SK-N-MC (cell line): ENCODE measurements around the gene KCNQ4.

Experiments used
- DNase-seq: peaks from one replicate; pipeline ENCODE4 v3.0.0-alpha.2; 2011; ENCODE audit warnings: low read depth, low spot score
- H3K27ac ChIP-seq: fragments of 200-600 bp; sonication (generic); 2 replicates; pipeline ENCODE4 v1.5.1; 2016; ENCODE audit warnings: mixed run types
- H3K36me3 ChIP-seq: fragments of 200-600 bp; sonication (generic); 2 replicates; pipeline ENCODE4 v1.6.1; 2017; ENCODE audit warnings: antibody characterized with exemption, low read length, mixed read lengths; ENCODE audit not compliant: insufficient read depth
- H3K4me3 ChIP-seq: fragments of 200-600 bp; sonication (generic); 2 replicates; pipeline ENCODE4 v1.5.1; 2016
- H3K9ac ChIP-seq: fragments of 200-600 bp; sonication (generic); 2 replicates; pipeline ENCODE4 v1.8.0; 2017; ENCODE audit warnings: mixed run types, mixed read lengths; ENCODE audit not compliant: insufficient read length
- H3K9me3 ChIP-seq: fragments of 200-600 bp; sonication (generic); 2 replicates; pipeline ENCODE4 v1.6.1; 2017; ENCODE audit warnings: low read depth, mild to moderate bottlenecking, antibody characterized with exemption, low read length, moderate library complexity, mixed read lengths
- EZH2 ChIP-seq: fragments of 200-600 bp; sonication (generic); IDR thresholded peaks from one replicate; pipeline ENCODE4 v1.6.1; 2017; ENCODE audit warnings: antibody characterized with exemption
- FOXP2 ChIP-seq: optimal IDR thresholded peaks from 2 replicates; pipeline ENCODE3; 2011; ENCODE audit warnings: mild to moderate bottlenecking, moderate library complexity; ENCODE audit not compliant: insufficient read depth; ENCODE audit errors: extremely low read length, control extremely low read depth
- POLR2AphosphoS5 ChIP-seq: IDR thresholded peaks from 2 replicates; pipeline ENCODE4 v1.6.1; 2012; ENCODE audit warnings: mild to moderate bottlenecking, low read depth, low read length, borderline replicate concordance

KCNQ4 gene

DNA sequence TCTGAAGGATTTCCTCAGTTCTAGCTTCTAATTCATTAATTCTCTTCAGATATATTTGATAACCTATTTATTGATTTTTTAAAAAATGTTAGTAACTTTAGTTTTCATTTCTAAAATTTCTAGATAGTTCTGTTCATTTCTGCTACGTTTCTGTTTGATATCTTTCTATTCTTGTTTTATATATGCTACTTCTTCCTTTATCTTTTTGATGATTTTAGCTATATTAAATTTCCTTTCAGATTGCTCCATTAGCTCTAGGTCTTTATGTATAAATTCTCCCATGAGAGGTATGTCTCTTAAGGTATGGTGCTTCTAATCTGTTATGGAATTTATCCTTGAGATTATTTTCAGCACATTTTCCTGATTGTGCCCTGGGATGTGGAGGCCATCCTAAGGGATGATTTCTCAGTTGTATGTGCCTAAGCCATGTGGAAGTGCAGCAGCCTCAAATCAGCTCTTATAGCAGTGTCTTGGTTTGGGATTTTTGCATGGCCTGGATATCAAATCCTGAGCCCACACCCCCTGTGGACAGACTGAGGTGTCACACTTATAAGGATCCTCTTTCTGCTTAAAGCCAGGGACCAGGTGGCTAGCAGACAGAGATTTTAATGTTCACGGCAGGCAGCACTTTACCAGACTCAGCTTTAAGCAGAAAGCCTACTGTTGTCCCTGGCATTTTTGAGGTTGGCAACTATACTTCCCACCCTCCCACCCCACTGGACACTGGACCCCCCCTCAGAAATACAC lies 6.2 kb upstream of the KCNQ4 start:
- no peak overlapping the region for H3K27ac ChIP-seq
- no peak overlapping the region for H3K9ac ChIP-seq
- 0 out of 2 replicates have a peak, but pooled peaks cover 5% of the 10 kb centered on the region for H3K9me3 ChIP-seq
- H3K36me3 ChIP-seq: peaks cover 18% of the 10 kb centered on the region
- no peak overlapping the region for H3K4me3 ChIP-seq
- no peak for TF ChIP-seq POLR2AphosphoS5
- DNase-seq: no peak

DNA sequence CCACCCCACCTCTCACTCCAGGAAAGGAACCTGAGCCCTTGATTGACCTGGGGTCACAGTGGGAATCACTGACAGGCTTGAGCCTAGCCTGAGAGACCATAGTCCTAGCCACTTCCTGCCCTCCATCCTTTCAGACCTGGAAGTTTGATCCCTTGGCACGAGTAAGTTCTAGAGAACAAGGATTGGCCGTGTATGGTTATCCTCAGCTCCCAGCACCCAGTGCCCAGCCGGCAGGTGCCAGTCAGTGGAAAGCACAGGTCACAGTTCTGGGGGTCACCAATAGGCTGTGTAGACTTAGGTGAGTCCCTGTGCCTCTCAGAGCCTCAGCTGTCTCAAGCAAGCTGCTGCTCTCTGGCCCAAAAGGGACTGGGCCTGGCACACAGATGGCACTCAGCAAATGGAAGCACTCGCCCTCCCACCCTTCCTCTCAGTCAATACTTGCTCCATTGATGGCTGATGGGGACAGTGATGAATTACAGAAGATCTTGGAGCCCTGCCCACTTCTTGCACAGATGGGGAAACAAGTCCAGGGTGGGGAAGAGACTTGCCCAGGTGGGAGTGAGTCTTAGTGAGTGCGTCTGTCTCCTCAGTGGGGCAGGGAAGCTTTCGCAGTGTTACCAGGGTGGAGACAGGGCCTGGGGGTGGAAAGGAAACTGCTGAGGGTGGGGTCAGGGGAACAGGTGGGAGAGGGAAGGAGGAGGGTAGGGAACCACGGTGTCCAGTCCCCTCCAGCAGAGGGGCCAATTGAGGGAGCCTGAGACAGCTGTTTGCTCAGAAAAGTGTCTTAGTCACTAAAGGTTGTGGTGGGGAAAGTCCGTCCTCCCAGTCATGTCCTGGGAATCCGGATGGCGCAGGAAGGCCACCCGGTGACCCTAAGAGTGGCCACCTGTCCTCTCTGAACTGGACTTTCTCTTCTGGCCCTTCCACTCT lies 2.6 kb upstream of the KCNQ4 start:
- H3K27ac ChIP-seq: no peak overlapping the region
- no peak for DNase-seq
- H3K4me3 ChIP-seq: no peak overlapping the region
- H3K9ac ChIP-seq: no peak overlapping the region
- H3K36me3 ChIP-seq: peaks cover 9% of the 10 kb centered on the region
- no peak for TF ChIP-seq EZH2
- TF ChIP-seq FOXP2: no peak
- no peak for TF ChIP-seq POLR2AphosphoS5
- H3K9me3 ChIP-seq: 0 out of 2 replicates have a peak, but pooled peaks cover 5% of the 10 kb centered on the region

DNA sequence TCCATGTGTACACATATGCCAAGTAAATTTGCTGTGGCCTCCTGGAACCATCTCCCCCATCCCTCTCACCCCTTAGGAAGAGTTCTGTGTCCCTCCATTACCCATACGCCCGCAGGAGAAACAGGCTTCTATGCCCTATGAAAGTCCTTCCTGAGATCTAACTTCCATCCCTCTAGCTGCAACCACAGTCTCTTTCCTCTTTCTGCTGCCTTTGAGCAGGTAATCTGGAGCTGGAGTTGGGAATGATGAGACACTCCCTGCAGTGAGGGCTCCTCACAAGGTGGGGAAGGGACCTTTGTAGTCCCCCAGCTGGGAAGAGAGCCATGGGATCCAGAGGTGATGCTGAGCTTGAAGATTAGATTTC lies 2.0 kb upstream of the KCNQ4 start:
- Histone ChIP-seq H3K36me3 (peaks cover 3% of the 10 kb centered on the region), H3K9ac (no peak overlapping the region), H3K27ac (no peak overlapping the region), H3K9me3 (0 out of 2 replicates have a peak, but pooled peaks cover 2% of the 10 kb centered on the region), H3K4me3 (no peak overlapping the region)
- TF ChIP-seq POLR2AphosphoS5 (no peak), EZH2 (no peak), FOXP2 (no peak)
- DNase-seq: no peak

DNA sequence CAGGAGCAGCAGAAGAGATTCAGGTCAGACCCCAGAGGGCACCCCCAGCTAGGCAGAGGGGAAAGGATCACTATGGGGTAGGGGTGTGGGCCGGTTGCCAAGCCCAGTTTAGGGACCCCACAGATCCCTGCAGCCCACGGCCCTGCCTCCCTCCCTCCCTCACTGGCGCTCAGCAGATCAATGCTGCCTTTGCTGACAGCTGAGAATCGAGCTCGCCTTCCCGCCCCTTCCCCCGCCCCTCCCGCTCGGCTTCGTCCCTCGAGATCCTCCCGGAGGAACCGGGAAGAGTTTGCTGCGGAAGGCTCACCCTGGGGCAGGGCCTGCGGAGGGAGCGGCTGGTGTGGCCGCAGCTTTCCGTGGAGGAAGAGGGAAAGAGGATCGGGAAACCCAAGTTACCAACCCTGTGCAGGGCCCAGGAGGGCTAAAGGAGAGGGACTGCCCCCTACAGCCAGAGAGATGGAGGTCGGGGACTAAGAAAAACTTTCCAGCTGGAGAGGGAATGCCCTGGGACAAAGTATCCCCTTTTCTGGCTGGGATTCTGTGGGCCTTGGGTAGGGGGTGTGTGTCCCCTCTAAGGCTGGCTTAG lies 1.1 kb upstream of the KCNQ4 start:
- DNase-seq: no peak
- H3K4me3 ChIP-seq: peak overlapping the region; percentile 79; the same call in 1 of the 2 replicates
- no peak overlapping the region for H3K27ac ChIP-seq
- H3K9me3 ChIP-seq: no peaks in the 10 kb centered on the region
- no peak overlapping the region for H3K9ac ChIP-seq
- TF ChIP-seq POLR2AphosphoS5 (no peak), EZH2 (no peak), FOXP2 (no peak)
- no peaks in the 10 kb centered on the region for H3K36me3 ChIP-seq

DNA sequence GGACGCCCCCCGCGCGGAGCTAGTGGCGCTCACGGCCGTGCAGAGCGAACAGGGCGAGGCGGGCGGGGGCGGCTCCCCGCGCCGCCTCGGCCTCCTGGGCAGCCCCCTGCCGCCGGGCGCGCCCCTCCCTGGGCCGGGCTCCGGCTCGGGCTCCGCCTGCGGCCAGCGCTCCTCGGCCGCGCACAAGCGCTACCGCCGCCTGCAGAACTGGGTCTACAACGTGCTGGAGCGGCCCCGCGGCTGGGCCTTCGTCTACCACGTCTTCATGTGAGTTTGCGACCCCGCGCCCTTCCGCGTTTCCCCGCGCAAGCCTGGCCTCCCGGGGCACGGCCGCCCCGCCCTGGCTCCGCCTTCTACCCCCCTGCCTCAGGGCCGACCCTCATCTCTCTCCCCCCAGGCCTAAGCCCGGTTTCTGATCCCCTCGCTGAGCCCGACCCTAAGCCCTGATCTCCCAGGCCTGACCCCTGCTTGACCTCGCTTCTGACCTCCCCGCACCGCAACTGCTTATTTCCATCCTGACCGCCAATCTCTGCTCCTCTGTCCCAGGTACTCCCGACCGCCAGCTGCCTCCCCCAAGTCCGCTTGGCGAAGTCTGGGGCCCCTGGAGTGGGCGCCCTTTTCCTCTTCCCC lies 669 bp downstream of the KCNQ4 start:
- Histone ChIP-seq H3K36me3 (no peaks in the 10 kb centered on the region), H3K9ac (peak overlapping the region; percentile 45), H3K4me3 (peak overlapping the region; percentile 61), H3K27ac (no peak overlapping the region), H3K9me3 (no peaks in the 10 kb centered on the region)
- DNase-seq: no peak
- TF ChIP-seq POLR2AphosphoS5 (no peak), EZH2 (no peak), FOXP2 (no peak)

DNA sequence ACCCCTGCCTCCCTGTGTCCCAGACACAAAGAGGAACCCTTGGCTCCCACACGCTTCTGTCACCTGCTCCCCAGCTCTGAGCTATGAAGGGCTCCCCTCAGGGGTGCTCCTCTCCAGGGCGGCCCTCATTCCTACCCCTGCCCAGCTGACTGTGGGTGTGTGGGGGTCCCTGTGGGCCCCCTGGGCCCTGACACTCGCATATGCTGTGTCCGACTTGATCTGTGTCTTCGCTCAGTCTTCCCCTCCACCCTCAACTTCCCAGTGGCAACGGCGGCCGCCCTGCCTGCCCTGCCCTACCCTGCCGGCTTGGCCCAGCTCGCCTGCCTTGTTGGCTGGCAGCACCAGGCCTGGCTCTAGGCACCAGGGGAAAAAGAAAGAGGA lies 1.2 kb downstream of the KCNQ4 start:
- no peak for DNase-seq
- Histone ChIP-seq H3K9me3 (no peaks in the 10 kb centered on the region), H3K36me3 (no peaks in the 10 kb centered on the region), H3K9ac (peak overlapping the region; percentile 45), H3K4me3 (peak overlapping the region; percentile 61), H3K27ac (no peak overlapping the region)
- no peak for TF ChIP-seq POLR2AphosphoS5
- no peak for TF ChIP-seq EZH2
- TF ChIP-seq FOXP2: no peak

DNA sequence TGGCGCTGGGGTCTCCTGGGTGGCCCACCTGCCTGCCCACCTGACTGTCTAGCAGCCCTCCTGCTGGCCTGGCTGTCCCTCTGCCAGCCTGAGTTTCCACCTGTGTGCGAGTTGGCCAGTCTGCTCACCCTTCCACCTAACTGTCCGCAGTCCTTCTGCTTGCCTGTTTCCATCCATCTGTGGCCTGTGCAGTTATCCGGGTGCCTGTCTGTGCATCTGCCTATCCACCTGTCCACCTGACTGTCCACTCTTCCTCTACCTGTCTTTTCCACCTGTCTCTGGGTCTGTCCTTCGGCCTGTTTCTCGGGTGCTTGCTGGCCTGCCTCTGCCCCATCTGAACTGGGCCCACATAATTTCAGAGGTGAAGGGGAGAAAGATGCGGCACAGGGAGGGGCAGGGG lies 1.9 kb downstream of the KCNQ4 start:
- no peaks in the 10 kb centered on the region for H3K9me3 ChIP-seq
- DNase-seq: no peak
- no peak for TF ChIP-seq EZH2
- no peak for TF ChIP-seq POLR2AphosphoS5
- no peak for TF ChIP-seq FOXP2
- H3K36me3 ChIP-seq: no peaks in the 10 kb centered on the region
- no peak overlapping the region for H3K4me3 ChIP-seq
- H3K9ac ChIP-seq: no peak overlapping the region
- no peak overlapping the region for H3K27ac ChIP-seq
